Amniotic epithelial cell (primary cell): ENCODE measurements around the gene LHFPL6.

Experiments used
- DNase-seq: peaks from one replicate; pipeline ENCODE4 v3.0.0-alpha.2; 2010; ENCODE audit warnings: low read depth

LHFPL6 gene

DNA sequence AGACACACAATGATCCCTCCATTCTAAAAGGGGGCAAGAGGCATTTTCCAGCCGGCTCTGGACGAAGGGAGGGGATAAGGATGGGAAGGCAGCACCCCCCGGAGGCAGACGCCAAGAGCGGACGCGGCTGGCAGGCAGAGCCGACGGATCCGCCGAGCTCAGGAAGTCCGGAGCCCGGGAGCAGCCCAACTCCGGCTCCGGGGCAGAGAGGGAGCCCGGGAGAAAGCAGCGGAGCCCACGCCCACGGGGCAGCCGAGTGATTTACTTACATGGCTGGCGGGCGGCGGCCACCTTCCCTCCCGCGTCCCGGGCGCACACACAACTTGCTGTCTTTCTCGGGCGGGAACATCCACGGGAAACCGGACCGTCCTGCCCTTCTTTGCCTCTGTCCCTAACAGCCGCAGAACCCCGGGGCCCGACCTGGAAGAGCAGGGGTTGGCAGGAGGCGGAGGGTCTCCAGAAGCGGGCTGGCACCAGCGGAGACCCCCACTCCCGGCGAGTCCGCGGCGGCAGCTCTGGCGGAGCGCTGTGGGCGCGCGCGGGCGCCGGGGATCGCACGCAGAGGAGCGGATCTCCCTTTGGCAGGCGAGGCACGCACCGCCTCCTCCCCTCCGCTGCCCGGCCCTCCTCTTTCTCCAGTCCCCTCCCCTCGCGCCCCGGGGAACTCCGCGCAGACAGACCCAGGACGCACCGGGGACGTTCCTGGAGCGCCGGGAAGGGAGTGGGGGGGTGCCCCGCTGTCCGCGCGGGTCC is at the start of gene LHFPL6:
Gene LHFPL6 (minus strand): TSS at position 580 of the 753 bp plus-strand sequence.
- peak; percentile 72 for DNase-seq

DNA sequence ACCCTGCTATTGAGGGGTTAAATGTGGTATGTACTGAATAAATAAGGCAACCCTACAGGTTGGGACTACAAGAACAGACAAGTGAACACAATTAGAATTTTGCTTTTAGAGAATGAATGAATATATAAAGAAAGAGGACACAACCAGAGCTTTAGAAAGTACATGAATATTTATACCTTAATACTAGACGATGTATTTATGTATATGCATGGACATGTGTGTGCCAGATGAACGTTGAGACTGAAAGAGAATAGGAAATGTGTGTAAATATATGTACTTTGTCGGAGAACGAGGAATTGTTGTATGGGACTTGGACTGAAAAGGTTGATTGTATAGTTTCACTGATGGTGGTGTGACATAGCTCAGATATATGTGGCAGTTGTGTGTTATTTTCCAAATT is 43.1 kb upstream of the LHFPL6 start:
- no peak for DNase-seq

DNA sequence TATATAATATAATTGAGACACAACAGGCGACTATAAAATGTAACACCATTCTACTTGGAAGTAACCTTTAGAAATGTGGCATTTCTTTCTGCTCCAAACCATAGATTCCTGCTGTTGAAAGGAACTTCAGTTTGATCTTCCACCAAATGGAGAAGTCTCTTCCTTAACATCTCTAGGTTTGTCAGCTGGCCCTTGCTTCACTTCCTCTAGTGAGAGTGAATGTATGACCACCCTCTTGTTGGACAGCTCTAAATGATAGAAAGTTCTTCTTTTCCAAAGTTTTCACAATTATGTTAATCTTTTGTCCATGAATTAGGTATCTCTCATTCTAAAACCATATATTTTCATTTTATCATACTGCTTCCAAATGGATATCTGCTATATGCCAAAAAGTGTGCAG is 38.7 kb upstream of the LHFPL6 start:
- DNase-seq, result no peak

DNA sequence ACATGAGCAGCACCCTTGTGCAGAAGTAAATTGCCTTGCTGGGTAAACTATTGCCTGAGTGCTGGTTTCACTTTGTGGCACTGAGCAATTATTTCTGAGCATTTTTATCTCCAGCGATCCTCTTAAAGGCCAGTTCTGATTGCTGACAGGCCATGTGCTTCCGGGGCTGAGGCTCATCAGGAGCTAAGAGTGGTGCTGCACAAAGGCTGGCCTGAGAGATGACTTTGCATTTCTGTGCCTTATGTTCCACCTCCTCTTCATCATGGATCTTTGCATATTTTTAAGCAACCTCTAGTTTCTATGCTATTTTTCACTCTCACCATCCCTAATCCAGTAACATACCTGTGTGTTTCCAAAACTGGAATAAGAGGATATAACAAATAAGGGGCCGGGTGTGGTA is 34.9 kb upstream of the LHFPL6 start:
- DNase-seq, result no peak

DNA sequence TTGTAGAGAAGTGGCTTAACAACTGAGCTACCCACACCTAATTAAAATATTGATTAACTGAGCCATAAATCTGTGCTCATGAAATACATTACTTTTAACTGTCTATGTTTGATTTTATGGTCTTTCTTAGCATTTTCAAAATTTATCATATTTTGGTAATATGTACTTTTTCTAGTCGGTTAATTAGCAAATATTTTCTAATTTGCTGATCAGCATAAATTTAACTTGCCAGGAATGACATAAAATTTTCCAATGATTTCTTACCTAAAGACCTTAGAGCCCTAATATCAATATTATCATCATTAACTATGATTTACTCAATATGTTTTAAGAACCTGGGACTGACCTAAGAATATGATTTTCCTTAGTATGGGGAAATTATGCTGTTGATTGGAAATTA is 32.6 kb upstream of the LHFPL6 start:
- no peak for DNase-seq

DNA sequence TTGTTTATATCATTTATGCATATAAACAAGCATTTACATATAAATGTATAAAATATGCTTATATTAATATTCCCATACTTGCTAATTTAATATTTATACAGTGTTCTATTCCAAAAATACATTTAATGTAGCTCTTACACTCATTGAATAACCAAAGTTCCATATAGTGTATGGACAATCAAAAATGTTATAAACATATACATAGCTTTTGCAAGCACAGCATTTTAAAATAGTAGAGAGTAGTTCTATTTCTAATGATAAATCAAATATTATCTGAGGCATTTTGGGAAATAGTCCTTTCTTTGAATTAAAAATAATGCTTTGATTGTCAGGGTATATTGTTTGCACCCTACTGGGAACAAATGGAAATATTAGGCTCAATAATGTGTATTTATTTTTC is 30.0 kb upstream of the LHFPL6 start:
- DNase-seq, result no peak

DNA sequence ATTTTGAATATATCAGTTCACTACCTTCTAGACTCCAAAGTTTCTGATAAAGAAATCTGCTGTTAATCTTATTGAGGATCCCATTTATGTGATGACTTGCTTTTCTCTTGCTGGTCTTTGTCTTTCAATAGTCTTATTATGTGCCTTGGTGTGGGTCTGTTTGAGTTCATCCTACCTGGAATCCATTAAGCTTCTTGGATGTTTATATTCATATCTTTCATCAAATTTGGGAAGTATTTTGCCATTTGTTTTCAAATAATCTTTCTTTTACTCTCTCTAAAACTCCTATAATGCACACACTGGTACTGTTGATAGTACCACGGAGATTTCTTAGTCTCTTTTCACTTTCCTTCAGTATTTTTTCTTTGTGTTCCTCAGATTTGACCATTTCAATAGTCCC is 28.3 kb upstream of the LHFPL6 start:
- DNase-seq, result no peak

DNA sequence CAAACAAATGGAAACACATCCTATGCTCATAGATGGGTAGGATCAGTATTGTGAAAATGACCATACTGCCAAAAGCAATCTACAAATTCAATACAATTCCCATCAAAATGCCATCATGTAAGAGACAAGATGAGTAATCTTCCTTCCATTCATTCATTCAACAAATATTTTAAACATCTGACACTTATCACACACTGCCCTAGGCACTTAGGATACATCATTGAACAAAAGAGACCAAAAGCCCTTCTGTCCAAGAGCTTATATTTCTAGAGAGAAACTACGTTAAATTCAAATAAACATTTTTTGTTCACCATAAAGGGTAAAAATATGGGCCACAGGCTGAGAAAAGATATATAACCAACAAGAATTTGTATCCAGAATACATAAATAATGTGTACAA is 20.5 kb upstream of the LHFPL6 start:
- DNase-seq, result no peak

DNA sequence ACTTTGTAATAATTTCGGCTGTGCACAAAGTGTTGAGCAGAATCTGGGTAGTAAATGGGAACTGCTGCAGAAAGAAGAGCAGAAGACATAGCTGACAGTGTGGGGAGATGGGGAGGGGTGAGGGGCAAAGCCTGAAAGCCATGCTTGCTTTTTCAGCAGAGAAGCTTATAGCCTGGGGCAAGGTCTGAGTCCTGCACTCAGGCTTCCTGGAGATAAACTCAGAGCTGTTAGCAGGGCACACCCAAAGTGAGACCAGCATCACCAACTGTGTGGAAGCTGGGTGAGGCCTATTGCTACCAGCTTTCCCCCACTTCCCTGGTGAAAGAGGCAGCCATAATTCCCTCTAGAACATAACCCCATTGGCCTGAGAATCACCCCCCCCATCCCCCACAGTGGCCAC is 15.6 kb upstream of the LHFPL6 start:
- no peak for DNase-seq

DNA sequence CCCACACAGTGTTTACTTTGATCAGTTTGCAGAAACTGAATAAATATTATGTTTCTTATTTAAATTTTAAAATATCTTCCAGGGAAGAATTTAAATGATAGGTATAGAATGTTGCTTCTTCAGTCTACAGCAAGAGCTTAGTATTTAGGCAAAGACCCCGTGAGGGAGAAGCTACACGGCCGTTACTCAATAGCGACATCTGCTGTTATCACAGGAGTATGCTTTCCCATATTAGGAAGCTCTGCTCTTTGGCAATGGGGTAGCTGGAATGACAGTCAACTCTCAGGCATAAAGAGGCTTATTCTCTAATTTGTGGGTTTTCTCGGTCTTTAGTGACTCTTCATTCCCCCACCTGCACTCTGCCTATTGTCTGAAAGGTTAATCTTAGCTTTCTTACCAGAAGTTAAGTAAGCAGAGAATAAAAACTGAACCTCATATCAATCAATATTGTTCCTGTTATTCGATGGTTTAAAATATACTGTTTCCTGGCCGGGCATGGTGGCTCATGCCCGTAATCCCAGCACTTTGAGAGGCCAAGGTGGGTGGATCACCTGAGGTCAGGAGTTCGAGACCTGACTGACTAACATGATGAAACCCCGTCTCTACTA is 13.2 kb upstream of the LHFPL6 start:
- peak; percentile 56 for DNase-seq

DNA sequence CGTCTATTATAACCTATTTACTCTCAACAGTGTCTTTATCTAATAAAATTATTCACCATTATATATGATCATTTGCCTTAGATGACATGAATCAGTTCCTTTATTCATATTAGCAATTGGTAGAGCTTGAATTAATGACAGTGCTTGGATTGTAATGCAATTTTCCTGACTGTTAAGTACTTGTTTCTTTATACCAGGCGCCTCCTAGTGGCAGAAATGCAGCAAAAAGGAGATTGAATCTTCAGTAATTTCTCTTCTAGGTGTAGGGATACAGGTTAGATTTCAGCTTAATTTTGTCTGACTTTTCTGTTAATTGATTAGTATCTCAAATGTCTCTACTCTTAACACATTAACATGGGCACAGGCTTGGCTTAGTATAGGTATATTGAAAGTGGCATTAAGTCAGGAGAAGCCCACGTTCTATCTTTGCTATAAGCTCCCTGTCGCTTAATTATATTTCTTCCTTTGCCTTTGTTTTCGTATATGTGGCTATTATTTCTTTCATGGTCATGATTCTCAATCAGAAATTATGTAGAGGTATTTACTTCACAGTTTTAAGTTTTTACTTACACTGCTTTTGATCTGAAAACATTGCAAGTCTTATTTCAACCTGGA is 9.1 kb upstream of the LHFPL6 start:
- peak; percentile 72 for DNase-seq

DNA sequence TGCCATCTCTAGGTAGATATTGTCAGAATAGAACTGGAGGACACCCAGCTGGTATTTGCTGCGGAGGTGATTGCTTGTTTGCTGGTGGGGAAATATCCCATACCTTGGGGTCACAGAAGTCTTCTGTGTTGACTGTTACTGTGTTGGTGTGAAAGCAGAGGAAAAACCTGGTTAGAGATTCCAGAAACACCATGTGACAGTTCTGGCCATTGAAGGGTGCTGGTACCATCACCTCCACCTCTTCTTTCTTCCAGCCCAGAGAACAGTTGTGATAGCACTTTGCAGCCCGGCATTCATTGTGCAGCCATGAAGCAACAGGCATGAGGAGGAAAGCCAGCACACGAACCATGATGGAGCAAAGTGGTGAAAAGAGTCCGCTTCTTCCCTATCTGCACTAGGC is 4.9 kb upstream of the LHFPL6 start:
- DNase-seq, result no peak

DNA sequence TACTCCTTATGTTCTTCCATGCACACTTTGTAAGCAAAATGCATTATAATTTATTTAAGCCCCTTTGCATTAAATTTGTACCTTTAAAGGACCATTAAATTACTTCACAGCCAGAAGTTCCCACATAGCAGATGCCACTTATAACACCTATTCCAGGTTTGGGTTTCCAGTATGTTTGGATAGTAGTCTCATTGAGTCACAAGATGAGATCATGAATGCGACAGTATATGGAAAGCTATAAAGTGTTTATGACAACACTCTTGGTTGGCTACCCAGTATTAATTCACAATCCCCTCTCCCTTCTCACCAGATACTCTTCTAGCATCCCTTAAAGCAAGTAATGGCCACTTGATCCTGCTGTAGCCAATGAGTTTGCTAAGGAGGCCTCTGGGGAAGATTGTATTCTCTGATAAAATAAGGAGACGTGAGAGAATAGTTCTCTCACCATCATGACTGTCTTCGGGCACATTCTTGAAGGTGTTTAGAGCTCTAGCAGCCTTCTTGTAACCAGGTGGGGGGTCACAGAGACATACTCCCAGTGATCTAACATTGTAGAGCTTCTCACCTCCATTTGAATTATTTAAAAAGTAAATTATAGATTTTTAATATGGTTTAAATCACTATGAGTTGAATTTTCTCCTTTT is 2.8 kb upstream of the LHFPL6 start:
- no peak for DNase-seq

DNA sequence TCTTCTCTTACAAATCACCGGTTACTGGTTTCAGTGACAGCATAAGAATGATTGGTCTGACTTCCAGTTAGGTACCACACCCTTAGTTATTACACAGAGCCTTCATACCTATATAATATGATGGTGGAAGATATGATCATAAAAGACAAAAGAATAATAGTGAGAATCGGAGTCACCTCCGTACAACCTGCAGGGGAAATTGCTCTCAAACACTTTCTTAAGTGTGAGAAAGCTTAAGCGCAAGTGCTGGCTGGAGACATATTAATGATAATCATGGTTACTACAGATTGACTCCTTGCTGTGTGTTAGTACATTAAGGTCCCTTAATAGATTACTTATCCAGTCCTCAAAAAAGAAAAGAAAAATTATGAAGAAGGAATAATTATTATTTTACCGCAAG is 1.8 kb upstream of the LHFPL6 start:
- no peak for DNase-seq

DNA sequence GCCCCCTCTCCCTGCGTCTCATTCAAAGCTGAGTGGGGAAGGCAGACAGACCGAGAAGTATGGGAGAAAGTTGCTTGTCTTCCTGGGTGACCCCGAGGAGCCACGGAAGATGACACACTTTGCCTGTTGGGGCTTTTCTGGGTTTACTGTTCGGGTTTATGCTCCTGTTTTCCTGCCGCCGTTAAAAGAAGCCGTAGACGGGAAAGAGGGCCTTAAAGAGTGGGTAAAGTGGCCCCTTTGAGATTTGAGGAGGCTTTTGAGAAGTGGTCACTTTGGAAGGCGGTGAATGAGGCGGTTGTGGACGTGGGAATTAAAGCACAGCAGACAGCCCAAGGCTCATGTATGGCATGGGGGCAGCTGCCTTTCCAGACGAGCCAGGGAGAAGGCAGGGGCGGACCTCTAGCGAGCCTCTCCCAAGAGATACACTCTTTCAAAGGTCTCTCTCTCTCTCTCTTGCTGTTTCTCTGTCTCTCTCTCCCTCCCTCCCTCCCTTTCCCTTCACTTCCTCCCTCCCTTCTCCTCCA is 493 bp upstream of the LHFPL6 start:
- DNase-seq, result peak; percentile 28

DNA sequence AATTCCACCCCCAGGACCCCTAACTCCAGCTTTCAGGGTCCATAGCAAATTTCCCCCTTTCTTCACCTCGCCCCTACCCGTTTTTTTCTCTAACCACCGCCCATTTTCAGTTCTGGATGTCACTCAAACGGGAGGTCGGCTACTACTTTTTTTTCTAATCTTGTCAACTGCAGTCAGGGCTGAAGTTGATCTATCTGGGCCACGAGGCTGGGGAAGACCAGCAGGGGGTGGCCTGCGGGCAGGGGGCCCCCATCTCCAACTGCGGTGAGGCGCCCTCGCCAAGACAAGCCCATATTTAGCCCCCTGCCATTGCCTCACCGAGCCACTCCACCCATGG is 748 bp downstream of the LHFPL6 start:
- DNase-seq, result no peak

DNA sequence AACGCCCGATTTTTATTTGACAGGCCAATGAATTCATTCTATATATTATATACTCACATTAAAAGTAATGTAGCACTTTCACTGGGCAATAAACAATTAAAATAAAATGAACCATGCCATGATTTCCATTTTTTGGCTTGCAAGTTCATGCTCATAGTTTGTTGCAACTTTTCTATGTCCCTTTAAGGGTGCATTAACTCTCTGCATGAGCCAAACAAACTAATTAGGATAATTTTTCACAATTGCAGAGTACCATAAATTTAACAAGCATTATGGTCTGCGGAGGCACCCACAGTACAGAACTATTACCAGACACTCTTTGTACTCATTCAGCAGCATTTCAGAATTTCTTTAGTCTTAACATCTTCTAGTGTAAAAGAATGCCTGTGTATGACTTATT is 1.4 kb downstream of the LHFPL6 start:
- no peak for DNase-seq

DNA sequence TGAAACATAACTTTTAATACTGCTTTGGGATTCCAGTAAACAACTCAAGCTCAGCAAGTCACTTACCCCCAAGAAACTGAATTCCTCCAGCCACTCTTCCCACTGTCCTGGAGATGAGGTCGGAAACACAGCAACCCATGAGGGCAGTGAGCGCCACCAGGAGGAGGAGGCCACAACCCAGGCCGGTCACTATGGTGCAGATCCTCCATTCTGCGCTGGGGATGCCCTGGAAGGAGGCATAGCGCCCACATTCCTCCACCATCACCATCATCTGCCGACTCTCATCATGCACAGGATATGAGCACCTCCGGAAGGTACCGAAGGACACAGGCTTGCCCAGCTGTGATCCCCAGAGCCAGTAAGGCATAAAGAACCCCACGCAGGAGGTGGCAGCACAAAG is 2.2 kb downstream of the LHFPL6 start:
- DNase-seq, result no peak

DNA sequence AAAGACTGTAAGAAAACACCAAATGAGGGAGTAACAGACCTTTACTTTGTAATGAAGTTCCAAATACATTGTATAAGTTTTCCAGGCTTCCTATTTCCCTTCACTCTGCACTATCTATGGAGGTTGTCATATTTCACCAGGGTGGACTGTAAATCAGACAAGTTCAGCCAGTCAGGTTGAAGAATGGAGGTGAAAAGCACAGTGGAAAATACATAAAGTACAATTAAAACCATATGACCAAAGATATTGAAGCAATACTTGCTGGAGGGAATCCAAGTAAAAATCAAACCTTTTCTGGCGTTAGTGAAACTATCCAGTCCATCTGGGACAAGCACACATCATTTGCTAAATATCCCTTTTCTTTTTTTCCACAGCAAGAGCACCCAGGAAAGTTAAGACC is 3.2 kb downstream of the LHFPL6 start:
- no peak for DNase-seq

DNA sequence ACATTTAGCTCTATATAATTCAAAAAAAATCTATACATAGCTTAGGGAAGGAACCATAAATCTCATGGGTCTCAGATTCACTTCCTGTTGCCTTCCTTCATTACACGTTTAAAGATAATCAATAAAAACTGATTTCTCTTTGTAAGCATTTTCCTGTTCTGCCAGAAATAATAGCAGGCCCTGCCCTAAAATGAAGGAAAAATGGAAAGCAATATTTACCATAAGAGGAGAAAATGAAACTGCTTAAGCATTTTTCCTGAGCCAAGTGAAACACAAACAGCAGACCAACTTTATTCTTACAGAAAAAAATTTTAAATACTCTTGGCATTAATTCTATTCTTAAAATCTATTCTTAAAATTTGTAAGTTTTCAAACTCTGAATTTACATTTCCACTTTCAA is 4.0 kb downstream of the LHFPL6 start:
- DNase-seq, result no peak

DNA sequence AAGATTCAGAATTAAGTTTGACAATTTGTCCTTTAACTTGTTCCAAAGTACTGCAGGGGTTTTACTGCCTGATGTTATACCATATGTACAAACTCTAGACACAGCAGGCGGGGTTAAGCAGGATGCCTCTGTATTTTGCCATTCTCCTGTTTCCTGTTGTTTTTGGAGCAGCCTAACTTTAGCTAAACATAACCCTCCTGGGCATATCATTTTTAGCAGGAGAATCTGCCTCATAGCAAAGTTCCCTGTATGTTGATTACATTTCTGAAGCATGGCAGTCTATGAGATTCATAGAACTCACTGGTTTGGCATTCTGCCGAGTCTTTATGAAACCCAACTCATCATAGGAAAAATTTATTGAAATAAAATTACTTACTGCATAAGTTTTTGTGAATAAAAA is 5.2 kb downstream of the LHFPL6 start:
- DNase-seq, result no peak

DNA sequence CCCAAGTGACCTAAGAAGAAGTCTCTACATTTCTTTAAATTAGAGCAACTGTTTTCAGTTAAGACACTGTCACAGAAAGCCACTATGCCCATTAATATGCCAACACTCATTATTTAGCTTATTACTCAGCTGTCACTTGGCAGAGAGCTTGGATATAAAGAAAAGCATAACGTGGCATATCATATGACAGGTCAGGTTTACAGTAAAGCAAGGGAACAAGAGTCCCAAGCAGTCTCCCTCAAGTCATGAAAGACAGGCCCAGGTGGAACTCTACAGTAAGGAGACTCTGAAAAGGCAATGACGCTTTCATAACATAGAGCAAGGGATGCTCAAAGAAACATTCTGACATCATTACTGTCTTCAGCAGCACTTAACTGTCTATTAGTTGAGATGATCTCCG is 6.3 kb downstream of the LHFPL6 start:
- no peak for DNase-seq

DNA sequence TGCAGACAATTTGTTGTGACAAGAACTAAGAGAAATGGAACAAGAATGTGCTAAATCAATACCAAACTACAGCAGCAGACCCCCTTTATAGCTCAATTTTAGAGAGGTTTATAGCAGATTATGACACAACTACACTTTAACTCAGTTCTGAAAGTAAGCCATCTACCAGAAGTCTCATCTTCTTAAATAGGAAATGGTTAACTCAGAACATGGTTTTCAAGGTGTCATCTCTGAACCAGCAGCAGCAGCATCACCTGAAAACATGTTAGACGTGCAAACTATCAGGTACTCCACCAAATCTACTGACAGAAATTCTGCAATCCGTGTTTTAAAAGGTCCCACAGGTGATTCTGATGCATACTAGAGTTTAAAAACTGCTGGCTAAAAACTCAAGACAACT is 6.8 kb downstream of the LHFPL6 start:
- no peak for DNase-seq
